HG03196 (cell line): ENCODE data around the gene IL18R1.

Experiments used
- ATAC-seq: cut with Tn5 transposase; IDR thresholded peaks from one replicate; pipeline ENCODE4 v1.9.1; 2021; ENCODE audit not compliant: unreplicated experiment

The IL18R1 gene

DNA sequence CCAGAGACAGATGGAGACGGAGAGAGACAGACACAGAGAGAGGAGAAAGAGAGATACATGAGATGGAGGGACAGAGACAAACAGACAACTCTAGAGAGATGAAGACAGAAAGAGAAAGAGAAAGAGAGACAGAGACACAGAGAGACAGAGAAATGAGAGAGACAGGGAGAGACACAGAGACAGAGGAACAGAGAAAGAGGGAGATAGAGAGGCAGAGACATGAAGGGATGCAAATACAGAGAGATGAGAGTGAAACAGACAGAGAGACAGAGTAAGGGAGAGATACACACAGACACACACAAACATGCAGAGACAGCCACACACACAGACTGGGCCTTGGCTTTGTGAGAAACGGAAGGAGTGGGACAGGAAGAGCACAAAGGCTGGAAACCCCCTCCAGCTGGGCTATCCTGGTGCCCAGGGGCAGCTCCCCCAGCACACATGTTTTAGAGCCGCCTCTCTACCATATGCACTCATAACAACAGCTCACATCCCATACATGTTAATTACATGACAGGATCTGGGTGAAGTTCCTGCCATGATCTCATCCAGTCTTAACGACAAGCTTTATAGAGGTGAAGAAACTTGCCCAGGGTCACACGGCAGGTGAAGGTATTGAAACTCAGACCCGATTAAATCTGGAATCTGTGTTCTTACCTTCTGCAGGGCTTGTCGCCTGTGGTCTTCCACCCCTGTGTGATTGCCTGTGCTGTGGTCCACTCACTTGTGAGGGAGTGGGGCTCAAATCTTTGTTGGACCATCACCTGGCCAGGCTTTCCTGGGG, 32.4 kb downstream of the IL18R1 start:
- ATAC-seq: no peak

DNA sequence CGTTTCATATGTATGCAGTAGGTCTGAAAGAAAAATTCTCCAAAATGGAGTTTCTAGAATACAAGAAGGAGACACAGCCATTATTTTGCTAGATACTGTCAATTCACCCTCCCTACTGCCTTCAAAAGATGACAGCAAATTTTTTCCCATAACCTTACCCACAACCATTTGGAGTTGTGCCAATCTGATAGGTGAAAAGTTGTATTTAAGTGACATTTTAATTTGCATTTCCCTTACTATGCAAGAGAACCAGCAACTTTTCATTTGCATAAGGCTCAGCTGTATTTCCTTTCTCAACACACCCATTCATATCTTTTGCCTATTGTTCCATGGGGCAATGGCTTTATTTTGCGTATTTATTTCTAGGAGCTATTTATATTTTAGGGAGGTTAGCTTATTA, 36.0 kb downstream of the IL18R1 start:
- no peak for ATAC-seq

DNA sequence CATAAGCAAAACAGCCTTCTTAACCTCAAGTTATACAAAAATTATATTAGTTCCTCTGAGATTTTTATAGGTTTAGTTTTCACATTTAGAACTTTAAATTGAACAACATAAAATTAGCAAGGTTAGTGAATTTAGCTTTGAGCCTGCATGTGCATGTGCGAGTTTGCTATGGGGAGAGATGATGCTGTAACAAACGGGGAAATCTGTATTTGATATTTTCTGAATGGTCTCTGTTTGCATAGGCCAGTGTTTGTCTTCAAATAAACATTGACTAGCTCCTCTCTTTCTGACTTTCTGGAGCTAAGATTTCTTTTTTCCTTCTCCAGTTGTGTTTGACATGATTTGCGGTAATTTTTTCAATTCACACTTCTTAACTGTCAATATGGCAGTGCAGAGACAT, 36.5 kb downstream of the IL18R1 start:
- no peak for ATAC-seq

DNA sequence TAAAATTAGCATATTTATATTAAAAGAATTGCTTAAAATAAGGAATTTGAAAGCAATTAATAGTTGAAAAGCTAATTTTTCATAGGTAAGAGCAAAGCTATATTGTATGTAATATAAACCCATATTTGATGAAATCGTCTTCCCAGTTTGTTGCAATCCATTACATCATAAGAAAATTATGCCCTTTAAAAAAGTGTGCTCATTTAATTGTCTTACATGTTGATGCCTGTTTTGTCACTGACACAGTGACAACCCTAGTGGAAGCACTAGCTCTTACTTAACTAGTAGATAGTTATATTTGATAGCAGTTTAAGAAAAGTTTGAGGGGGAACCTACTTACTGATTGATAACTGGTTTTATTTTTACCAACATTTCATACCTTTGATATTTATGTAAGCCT, 37.3 kb downstream of the IL18R1 start:
- ATAC-seq: no peak

DNA sequence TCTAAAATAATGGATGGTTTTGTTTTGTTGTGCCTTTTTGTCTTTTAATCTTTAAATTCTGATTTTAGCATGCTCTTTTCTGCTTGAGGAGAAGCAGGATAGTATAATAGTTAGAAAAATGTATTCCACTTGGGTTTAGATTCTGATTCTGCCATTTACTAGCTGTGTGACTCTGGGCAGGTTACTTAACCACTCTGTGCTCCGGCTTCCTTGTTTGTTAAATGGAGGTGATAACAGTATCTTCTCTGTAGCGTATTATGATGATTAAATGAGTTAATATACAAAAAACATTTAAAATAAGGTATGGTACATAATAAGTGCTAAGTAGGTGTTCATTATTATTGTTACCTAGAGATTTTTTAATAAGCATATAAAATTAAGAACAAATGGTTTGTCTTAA, 40.4 kb downstream of the IL18R1 start:
- ATAC-seq: no peak

DNA sequence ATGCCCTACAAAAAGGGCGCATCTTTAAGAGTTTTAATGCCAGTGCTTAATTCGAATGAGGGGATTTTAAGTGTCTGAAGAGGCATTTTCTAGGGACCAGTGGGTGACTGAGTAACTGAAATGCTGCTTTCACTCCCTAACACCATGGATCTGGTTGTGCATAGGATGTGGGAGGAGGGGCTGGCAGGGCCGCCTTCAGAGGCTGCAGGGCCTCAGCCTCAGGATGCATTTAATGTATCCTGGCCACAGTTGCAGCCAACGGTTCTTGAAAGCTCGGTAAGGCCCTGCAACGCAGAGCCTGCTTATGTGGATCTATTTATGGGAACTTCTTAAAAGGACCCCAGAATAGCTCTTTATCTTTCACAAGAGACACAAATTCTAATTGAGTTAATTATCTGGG, 41.6 kb downstream of the IL18R1 start:
- ATAC-seq: no peak

DNA sequence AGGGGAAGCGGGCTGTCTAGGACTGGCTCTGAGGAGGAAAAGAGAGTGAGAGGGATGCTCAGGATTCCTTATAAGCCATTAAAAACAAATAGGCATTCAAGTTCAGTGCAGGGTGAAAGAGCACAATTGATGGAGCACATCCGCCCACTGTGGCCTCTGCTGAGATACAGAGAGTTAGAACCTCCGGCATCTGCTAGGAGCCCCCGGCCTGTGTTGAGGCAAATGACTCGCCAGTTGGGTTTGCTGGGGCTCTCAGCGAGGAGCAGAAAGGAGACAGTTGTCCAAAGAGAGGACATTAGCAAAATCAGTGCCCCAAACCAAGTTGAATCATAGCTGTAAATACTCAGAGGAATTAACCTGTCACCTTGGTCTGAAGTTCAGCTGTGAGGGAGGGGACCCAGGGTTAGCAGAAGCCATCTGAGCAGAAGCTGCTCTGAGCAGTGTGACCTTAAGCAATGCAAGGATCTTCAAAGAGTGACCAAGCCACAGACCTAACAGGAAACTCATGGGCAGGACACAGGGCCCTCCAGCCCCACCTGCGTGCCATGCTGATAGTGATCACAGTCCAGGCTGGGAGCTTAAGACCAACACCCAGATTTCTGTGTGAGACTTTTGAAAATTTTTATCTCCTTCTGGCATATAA, 44.0 kb downstream of the IL18R1 start:
- ATAC-seq: no peak

DNA sequence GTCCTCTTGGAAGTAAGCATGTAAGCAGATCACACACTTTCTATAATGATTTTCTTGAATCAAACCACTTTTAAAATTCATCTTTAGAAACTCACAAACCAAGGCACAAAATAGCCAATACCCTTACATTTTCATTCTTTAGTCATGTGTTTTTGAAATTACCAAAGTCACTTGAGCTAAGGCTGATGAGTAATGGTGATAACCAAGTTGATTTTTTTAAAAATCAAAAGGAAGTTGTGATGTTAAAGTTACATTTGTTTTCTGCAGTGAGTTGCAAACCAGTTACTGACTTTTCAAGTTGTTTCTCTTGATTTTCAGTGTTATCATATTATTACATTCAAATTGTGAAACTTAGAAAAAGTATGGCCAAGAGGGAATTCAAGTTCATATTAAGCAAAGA, 45.9 kb downstream of the IL18R1 start:
- no peak for ATAC-seq

DNA sequence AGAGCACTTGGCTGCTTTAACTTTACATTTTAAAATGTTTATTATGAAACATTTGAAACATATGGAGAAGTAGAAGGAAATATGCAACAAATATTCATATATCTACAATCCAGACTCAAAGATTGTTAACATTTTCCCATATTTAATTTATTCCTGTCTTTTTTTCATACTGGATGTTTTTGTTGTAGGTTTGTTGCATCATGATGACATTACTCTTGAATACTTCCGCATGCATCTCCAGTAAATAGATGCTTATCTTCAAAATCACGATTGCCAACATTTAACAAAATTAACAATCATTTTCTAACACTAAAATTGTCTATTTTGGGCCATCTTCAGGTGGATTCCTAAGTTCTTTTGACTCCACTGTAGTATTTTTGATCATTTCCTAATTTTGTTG, 46.3 kb downstream of the IL18R1 start:
- no peak for ATAC-seq

DNA sequence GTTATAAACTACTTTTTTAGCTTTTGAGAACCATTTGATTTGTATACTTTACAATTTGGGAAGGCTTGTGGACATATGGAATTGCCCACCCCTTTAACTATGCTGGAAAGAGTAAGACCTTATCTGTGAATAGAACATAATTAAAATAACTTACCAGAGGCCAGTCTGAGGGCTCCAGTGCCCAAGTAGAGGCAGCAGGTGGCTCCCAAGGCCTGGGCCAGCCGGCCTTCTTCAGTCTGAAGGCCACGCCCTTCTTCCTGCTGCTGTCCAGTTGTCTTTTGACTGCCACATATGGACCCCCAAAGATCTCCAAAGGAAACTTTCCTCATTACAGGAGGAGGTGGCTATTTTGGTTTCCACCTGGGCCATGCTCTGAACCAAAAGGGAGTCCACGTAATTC, 55.4 kb downstream of the IL18R1 start:
- no peak for ATAC-seq

DNA sequence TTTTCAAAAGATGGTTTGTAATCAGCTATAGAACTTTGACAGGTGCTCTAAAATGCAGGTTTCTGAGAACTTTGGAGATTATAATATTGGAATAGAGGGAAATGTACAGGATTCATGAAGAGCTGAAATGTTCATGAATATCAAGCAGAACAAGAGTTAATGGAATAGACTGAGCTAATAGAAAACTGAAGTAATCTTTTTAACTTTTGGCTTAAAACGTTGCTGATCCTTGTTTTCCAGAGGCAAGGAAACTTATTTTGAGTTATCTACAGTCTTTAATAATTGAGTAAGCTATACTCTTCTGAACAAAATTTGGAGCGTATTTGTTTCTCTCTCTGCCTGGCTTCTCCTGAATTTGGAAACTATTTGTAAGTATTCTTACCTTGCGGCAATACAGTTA, 56.6 kb downstream of the IL18R1 start:
- no peak for ATAC-seq

DNA sequence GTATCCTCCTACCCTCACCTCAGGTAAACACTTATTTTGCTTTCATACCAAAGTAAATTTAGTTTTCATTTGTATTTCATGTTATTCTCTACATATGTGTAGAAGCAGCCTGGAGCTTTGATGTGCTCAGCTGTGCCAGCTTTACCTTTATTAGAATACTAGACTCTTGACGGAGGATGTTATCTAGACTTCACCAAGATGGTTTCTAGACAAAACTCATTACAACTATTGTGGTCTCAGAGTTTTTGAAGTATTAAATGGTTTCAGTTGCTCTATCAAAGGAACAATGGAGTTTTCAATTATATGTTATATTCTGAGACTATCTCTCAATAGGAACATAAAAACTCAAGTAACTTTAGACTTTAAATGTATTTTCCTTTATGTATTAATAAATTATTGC, 62.4 kb downstream of the IL18R1 start:
- ATAC-seq: peak; percentile 57

DNA sequence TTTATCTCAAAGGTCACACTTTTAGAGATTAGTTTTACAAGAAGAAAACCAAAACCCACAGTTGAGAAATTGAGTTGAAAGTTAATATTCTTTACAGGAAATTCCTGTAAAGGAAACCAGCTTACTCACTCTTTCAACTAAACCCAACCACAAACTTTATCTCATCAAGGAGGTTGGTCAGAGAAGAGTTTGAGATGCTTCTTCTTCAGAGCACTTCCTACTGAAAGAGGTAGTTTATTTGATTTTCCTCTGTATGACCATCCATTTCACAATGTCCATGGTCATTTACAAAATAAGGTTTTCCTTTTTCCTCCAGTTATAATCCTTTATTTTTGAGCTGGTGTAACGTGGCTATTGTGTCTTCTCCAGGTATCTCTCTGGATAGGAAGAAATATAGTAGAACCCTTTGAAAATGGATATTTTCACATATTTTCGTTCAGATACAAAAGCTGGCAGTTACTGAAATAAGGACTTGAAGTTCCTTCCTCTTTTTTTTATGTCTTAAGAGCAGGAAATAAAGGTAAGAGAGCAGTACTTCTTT, 62.9 kb downstream of the IL18R1 start:
- peak; percentile 91 for ATAC-seq

DNA sequence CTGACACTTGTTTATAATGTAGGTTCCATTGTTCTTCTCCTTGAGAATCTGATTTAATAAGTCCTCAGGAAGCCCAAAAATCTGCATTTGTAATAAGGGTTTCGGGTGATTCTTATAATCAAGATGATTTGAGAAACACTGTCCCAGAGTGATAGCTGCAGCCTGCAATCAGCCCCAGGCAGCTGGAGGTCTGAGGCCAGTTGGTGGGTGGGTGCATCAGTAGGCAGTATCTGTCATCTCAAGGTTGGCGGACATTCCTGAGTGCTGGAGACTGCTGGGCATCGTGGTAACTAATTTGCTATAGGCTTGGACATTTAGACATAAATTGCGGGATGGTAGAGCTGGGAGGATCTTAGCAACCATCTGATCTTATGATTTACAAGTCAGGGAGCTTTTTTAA, 64.7 kb downstream of the IL18R1 start:
- ATAC-seq: no peak

DNA sequence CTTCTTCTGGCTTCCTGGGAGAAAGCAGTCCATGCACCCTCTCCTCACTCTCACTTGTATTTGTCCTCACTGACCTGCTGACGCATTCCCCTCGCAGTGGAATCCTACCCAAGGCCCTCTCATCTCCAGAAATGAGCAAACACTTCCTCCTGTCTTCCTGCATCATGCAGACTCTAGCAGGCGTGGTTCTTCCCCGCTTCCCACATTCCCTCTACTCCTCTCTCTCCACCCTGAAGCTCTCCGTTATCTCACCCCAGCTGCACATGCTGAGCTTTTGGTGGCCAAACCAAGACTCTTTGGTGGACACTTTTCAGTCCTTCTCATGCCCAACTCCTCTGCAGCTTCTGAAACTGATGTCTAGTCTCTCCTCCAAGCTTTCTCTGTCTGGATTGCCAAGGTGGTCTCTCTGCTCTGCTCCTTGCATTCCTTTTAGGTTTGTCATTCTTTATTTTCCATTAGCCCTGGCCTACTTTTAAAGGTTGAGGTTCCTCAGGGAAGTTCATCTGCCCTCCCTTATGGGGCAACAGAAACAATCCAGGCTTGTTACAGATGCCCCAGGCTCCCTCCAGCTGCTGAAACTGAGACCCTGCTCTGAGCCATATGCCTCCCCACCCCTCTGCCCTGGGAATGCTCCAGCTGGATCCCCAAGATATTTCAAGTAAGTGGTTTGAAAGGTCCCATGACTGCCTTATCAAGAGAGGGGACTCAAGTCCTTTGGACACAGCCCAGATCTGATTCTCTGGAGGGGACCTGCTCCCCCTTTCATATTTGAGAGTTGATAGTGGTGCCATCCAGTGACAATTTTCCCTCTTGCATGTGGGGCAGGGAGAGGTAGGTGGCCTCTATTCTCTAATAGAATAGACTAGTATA, 66.5 kb downstream of the IL18R1 start:
- ATAC-seq: no peak

DNA sequence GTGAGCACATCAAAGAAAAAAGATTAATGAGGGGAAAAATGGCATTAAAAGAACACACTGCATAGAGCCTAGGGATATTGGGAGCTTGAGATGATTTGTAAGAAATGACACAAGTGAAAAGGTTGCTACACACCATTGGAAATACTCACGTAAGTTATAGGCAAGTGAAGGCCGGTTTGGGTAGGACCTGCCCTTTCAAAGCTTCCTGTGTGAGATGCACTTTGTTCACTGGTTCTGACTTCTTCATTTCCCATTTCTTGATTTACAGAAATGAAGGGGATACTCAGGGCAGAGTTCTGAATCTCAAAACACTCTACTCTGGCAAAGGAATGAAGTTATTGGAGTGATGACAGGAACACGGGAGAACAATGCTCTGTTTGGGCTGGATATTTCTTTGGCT, 67.3 kb downstream of the IL18R1 start, which contains the start of gene IL18RAP:
Gene IL18RAP (plus strand): TSS at position 251 of the 400 bp plus-strand sequence. CDS start 118 bp downstream, at position 369.
- no peak for ATAC-seq

DNA sequence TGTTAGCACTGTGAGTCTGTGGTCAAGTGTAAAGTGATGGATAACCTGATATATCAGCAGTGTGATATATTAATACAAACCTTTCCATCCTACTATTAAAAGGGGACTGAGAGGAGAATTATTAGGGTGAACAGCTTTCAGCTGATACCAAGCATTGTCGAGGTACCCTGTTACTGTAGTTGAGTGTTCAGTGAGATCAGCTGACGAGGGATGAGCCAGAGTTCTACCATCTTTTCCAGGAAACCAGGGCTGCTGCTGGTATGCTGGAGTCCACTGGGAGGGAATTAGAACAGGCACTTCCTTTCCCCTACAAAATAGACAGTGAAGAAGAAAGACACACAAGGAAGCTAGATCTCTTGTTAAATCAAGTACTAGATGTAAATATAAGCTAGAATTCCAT, 67.8 kb downstream of the IL18R1 start:
- no peak for ATAC-seq

DNA sequence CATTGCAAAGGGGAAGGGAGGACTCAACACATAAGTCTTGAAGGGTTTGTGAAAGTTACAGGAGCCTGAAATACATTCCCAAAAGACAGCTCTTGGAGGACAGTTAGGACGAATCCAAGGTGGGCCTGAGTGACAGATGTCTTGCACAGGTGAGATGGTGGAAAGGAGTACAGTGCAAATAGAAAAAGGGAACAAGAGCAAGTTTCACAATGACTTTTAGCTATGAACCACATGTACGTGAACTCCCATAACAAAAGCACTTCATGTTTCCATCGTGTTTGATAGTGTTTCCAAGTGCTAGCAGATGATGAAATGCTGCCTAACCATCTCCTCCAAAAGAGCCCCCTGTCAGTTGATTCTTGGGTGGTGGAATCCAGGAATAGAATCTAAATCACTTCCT, 69.2 kb downstream of the IL18R1 start:
- peak; percentile 80 for ATAC-seq

DNA sequence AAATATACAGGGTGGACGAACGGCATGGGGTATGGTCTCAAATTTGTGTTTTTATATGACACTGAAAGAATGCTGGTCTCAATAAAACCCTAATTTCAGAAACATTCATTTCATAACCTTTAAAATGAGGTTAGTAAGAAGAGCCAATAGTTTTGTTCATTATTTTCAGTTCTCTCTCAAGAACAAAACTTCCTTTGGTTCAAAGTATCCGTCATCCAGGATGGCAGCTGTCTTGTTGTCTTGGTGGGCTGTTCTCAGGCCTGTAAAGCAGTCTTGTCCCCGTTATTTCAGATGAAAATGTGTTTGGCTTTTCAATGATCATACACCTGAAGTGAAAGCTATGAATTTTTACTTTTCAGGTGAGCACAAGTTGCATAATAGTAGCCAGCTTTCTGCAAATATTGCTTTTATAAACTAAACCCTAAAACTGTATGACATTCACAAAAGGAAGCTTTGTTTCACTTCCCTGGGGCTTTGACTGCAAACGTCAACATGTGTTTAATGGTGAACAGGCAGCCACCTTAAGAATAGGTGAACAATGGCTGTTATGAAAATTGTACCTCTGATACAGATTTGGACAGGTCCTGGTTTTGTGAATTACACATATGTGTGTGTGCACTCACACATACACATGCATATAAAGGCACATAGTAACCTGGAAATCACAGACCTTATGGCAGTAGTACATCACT, 70.0 kb downstream of the IL18R1 start:
- no peak for ATAC-seq

DNA sequence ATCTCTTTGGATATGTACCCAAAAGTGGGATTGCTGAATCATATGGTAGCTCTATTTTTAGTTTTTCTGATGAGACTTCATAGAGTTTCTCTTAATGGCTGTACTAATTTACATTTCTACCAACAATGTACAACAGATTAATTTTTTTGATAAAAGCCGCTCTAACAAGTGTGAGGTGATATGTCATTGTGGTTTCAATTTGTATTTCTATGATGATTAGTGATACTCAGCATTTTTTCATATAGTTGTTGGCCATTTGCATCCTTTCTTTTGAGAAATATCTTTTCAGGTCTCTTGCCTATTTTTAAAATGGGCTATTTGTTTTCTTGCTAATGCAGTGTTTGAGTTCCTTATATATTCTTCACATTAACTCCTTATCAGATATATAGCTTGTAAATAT, 71.7 kb downstream of the IL18R1 start:
- no peak for ATAC-seq

DNA sequence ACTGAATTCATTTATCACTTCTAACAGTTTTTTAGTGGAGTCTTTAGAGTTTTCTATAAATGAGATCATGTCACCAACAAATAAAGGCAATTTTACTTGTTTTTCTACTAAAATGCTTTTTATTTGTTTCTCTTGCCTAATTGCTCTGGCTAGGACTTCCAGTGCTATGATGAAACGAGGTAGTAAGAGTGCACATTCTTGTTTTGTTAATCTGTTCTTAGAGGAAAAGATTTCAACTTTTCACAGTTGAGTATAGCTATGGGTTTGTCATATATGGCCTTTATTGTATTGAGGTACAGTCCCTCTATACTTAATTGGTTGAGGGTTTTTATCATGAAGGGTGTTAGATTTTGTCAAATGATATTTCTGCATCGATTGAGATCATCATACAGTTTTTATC, 73.0 kb downstream of the IL18R1 start:
- ATAC-seq: no peak
